BLaER1 (cell line): ENCODE data around the gene ABCC2.

Source experiments
- H3K27ac ChIP-seq: shearing (Covaris generic); formaldehyde crosslinking; 2 replicates; pipeline ENCODE4 v1.8.1; 2022
- H3K27me3 ChIP-seq: shearing (Covaris generic); formaldehyde crosslinking; 2 replicates; pipeline ENCODE4 v1.8.1; 2022
- H3K36me3 ChIP-seq: shearing (Covaris generic); formaldehyde crosslinking; 2 replicates; pipeline ENCODE4 v1.8.1; 2022
- H3K4me1 ChIP-seq: shearing (Covaris generic); formaldehyde crosslinking; 2 replicates; pipeline ENCODE4 v1.8.1; 2022
- H3K4me2 ChIP-seq: shearing (Covaris generic); formaldehyde crosslinking; 2 replicates; pipeline ENCODE4 v1.8.1; 2022
- H3K4me3 ChIP-seq: shearing (Covaris generic); formaldehyde crosslinking; 2 replicates; pipeline ENCODE4 v1.8.1; 2022
- H3K9ac ChIP-seq: shearing (Covaris generic); formaldehyde crosslinking; 2 replicates; pipeline ENCODE4 v1.8.1; 2022
- H3K9me3 ChIP-seq: shearing (Covaris generic); formaldehyde crosslinking; 2 replicates; pipeline ENCODE4 v1.8.1; 2022
- H4K20me1 ChIP-seq: shearing (Covaris generic); formaldehyde crosslinking; 2 replicates; pipeline ENCODE4 v1.8.1; 2022
- Cebpa-rat ChIP-seq: shearing (Covaris generic); IDR thresholded peaks from 2 replicates; pipeline ENCODE4 v1.8.1; 2022

Gene ABCC2

GRCh38 chr10:99869581-99870122, 87.2 kb downstream of the ABCC2 start:
- Histone ChIP-seq H3K9ac (no peak overlapping the region), H3K36me3 (no peaks in the 10 kb centered on the region), H3K4me1 (no peaks in the 10 kb centered on the region; the same call in 1 of the 2 replicates), H3K27ac (no peak overlapping the region), H3K27me3 (no peaks in the 10 kb centered on the region), H3K9me3 (peaks cover 13% of the 10 kb centered on the region; the same call in 1 of the 2 replicates), H4K20me1 (no peaks in the 10 kb centered on the region), H3K4me3 (no peak overlapping the region), H3K4me2 (0 out of 2 replicates have a peak overlapping the region, but pooled peaks have one; percentile 1)
- TF ChIP-seq Cebpa-rat = no peak

- Histone ChIP-seq H3K4me1 (no peaks in the 10 kb centered on the region; the same call in 1 of the 2 replicates), H3K9me3 (peaks cover 8% of the 10 kb centered on the region; the same call in 1 of the 2 replicates), H3K36me3 (peaks cover 2% of the 10 kb centered on the region), H4K20me1 (no peaks in the 10 kb centered on the region), H3K27ac (no peak overlapping the region), H3K27me3 (no peaks in the 10 kb centered on the region), H3K4me2 (0 out of 2 replicates have a peak overlapping the region, but pooled peaks have one; percentile 1), H3K9ac (no peak overlapping the region), H3K4me3 (no peak overlapping the region)
- no peak for TF ChIP-seq Cebpa-rat
Observed at GRCh38 chr10:99870123-99870730, 87.8 kb downstream of the ABCC2 start.

- Histone ChIP-seq H3K4me1 (no peaks in the 10 kb centered on the region; the same call in 1 of the 2 replicates), H3K36me3 (peaks cover 26% of the 10 kb centered on the region), H3K27me3 (no peaks in the 10 kb centered on the region), H3K4me2 (no peak overlapping the region), H3K4me3 (no peak overlapping the region), H3K27ac (no peak overlapping the region), H3K9me3 (no peaks in the 10 kb centered on the region), H4K20me1 (no peaks in the 10 kb centered on the region), H3K9ac (no peak overlapping the region)
- TF ChIP-seq Cebpa-rat = no peak
Observed at GRCh38 chr10:99872367-99873162, 90.1 kb downstream of the ABCC2 start.

GRCh38 chr10:99873846-99874245, 91.4 kb downstream of the ABCC2 start:
- H3K9me3 ChIP-seq = no peaks in the 10 kb centered on the region
- TF ChIP-seq Cebpa-rat = no peak
- H3K4me2 ChIP-seq = no peak overlapping the region
- no peaks in the 10 kb centered on the region; the same call in 1 of the 2 replicates for H3K4me1 ChIP-seq
- no peak overlapping the region for H3K4me3 ChIP-seq
- H3K9ac ChIP-seq = no peak overlapping the region
- peaks cover 38% of the 10 kb centered on the region for H3K36me3 ChIP-seq
- H3K27me3 ChIP-seq = no peaks in the 10 kb centered on the region
- H4K20me1 ChIP-seq = no peaks in the 10 kb centered on the region
- H3K27ac ChIP-seq = no peak overlapping the region

- Histone ChIP-seq H3K4me1 (no peaks in the 10 kb centered on the region; the same call in 1 of the 2 replicates), H4K20me1 (no peaks in the 10 kb centered on the region), H3K27ac (no peak overlapping the region), H3K4me2 (no peak overlapping the region), H3K9ac (no peak overlapping the region), H3K27me3 (no peaks in the 10 kb centered on the region), H3K4me3 (no peak overlapping the region), H3K9me3 (no peaks in the 10 kb centered on the region), H3K36me3 (peaks cover 45% of the 10 kb centered on the region)
- no peak for TF ChIP-seq Cebpa-rat
Observed at GRCh38 chr10:99874341-99875085, 92.1 kb downstream of the ABCC2 start.

- TF ChIP-seq Cebpa-rat = no peak
- Histone ChIP-seq H3K4me1 (no peaks in the 10 kb centered on the region; the same call in 1 of the 2 replicates), H3K9me3 (no peaks in the 10 kb centered on the region), H3K4me2 (no peak overlapping the region), H3K27ac (no peak overlapping the region), H3K4me3 (no peak overlapping the region), H3K36me3 (peaks cover 55% of the 10 kb centered on the region), H3K27me3 (no peaks in the 10 kb centered on the region), H3K9ac (no peak overlapping the region), H4K20me1 (no peaks in the 10 kb centered on the region)
Observed at GRCh38 chr10:99875473-99875872, 93.0 kb downstream of the ABCC2 start.

GRCh38 chr10:99880080-99880835, 97.8 kb downstream of the ABCC2 start:
- no peaks in the 10 kb centered on the region for H3K9me3 ChIP-seq
- H3K36me3 ChIP-seq = peaks cover 99% of the 10 kb centered on the region
- H3K4me3 ChIP-seq = no peak overlapping the region
- H3K27ac ChIP-seq = no peak overlapping the region
- no peaks in the 10 kb centered on the region for H3K4me1 ChIP-seq
- H4K20me1 ChIP-seq = no peaks in the 10 kb centered on the region
- no peaks in the 10 kb centered on the region for H3K27me3 ChIP-seq
- no peak overlapping the region for H3K9ac ChIP-seq
- no peak for TF ChIP-seq Cebpa-rat
- no peak overlapping the region for H3K4me2 ChIP-seq

- Histone ChIP-seq H4K20me1 (no peaks in the 10 kb centered on the region), H3K36me3 (peaks cover 99% of the 10 kb centered on the region), H3K27me3 (no peaks in the 10 kb centered on the region), H3K4me2 (no peak overlapping the region), H3K27ac (no peak overlapping the region), H3K9ac (no peak overlapping the region), H3K4me1 (no peaks in the 10 kb centered on the region), H3K4me3 (no peak overlapping the region), H3K9me3 (no peaks in the 10 kb centered on the region)
- no peak for TF ChIP-seq Cebpa-rat
Observed at GRCh38 chr10:99881371-99881770, 98.9 kb downstream of the ABCC2 start.

- no peak for TF ChIP-seq Cebpa-rat
- Histone ChIP-seq H3K4me2 (no peak overlapping the region), H3K9ac (no peak overlapping the region), H3K9me3 (no peaks in the 10 kb centered on the region), H3K36me3 (peaks cover 99% of the 10 kb centered on the region), H4K20me1 (no peaks in the 10 kb centered on the region), H3K4me3 (no peak overlapping the region), H3K27ac (no peak overlapping the region), H3K4me1 (no peaks in the 10 kb centered on the region), H3K27me3 (no peaks in the 10 kb centered on the region)
Observed at GRCh38 chr10:99883523-99883922, 101.1 kb downstream of the ABCC2 start.
